CD14-positive monocyte (primary cell): Measurements from ENCODE around the gene IRAK1. TPM values are rescaled to one million over a fixed set of nuclear protein-coding genes. Genes with fewer than 3 reads are reported as not detected.

ENCODE experiments used
- DNase-seq, 3 donors: peaks; one replicate each; pipeline ENCODE4 v3.0.0-alpha.2; 2011 to 2022
- H2AFZ ChIP-seq: 2 replicates; pipeline ENCODE4 v1.6.0; 2012; ENCODE audit warnings: mild to moderate bottlenecking, low read depth, low read length, inconsistent platforms; ENCODE audit not compliant: insufficient read depth, poor library complexity, severe bottlenecking
- H3K27ac ChIP-seq, 2 donors: 1 replicate in 1 of 2; 2 replicates in 1 of 2; pipeline ENCODE4 v1.5.1; 2012 to 2013; ENCODE audit warnings: low read length in 2 of 2, control low read depth in 1 of 2, inconsistent platforms in 1 of 2, low read depth in 1 of 2, mild to moderate bottlenecking in 1 of 2
- H3K27me3 ChIP-seq, 2 donors: one replicate each; pipeline versions ENCODE4 v1.6.0 to v1.6.1; 2011 to 2013; ENCODE audit warnings: low read length in 2 of 2; ENCODE audit not compliant: control insufficient read depth in 2 of 2, insufficient read depth in 2 of 2
- H3K36me3 ChIP-seq, 2 donors: replicated peaks in 1 of 2; 1 replicate in 1 of 2; 2 replicates in 1 of 2; pipeline versions ENCODE4 v1.5.1 to v1.6.1; 2012 to 2013; ENCODE audit warnings: low read length in 2 of 2, control low read depth in 1 of 2, inconsistent platforms in 1 of 2, mild to moderate bottlenecking in 1 of 2; ENCODE audit not compliant: insufficient read depth in 2 of 2, control insufficient read depth in 1 of 2
- H3K4me1 ChIP-seq, 2 donors: 1 replicate in 1 of 2; 2 replicates in 1 of 2; pipeline versions ENCODE4 v1.5.1 to v1.6.1; 2012 to 2013; ENCODE audit warnings: low read length in 2 of 2, control low read depth in 1 of 2, inconsistent platforms in 1 of 2, mild to moderate bottlenecking in 1 of 2, moderate library complexity in 1 of 2; ENCODE audit not compliant: insufficient read depth in 2 of 2, control insufficient read depth in 1 of 2
- H3K4me2 ChIP-seq: replicated peaks from 2 replicates; pipeline ENCODE3; 2012; ENCODE audit warnings: low read length, moderate library complexity, mild to moderate bottlenecking; ENCODE audit not compliant: poor library complexity, severe bottlenecking; ENCODE audit errors: extremely low read depth
- H3K4me3 ChIP-seq, 3 experiments: fragments of 200-600 bp in 1 of 3; sonication (generic) in 1 of 3; replicated peaks in 1 of 3; 1 replicate in 2 of 3; 2 replicates in 1 of 3; pipeline ENCODE4 v1.5.1; 2011 to 2013; ENCODE audit warnings: low read length in 3 of 3, mild to moderate bottlenecking in 3 of 3, control low read depth in 2 of 3, low read depth in 2 of 3, inconsistent platforms in 1 of 3, moderate library complexity in 1 of 3
- H3K79me2 ChIP-seq: 2 replicates; pipeline ENCODE4 v1.6.0; 2012; ENCODE audit warnings: mild to moderate bottlenecking, control low read depth, inconsistent platforms, low read length, moderate library complexity; ENCODE audit not compliant: insufficient read depth
- H3K9ac ChIP-seq: 2 replicates; pipeline ENCODE4 v1.6.0; 2017; ENCODE audit warnings: low read length, mild to moderate bottlenecking; ENCODE audit not compliant: insufficient read depth, poor library complexity, severe bottlenecking
- H3K9me3 ChIP-seq, 2 donors: replicated peaks in 1 of 2; 1 replicate in 1 of 2; 2 replicates in 1 of 2; pipeline versions ENCODE4 v1.5.1 to v1.6.1; 2012 to 2013; ENCODE audit warnings: low read length in 2 of 2, control low read depth in 1 of 2; ENCODE audit not compliant: control insufficient read depth in 1 of 2, insufficient read depth in 1 of 2
- H4K20me1 ChIP-seq: 2 replicates; pipeline ENCODE4 v1.6.0; 2012; ENCODE audit warnings: mild to moderate bottlenecking, low read length, control low read depth, moderate library complexity; ENCODE audit not compliant: insufficient read depth
- H3K27ac Mint-ChIP-seq, 7 donors: one replicate each; pipeline ENCODE4 v1.8.0; 2020; ENCODE audit warnings: mild to moderate bottlenecking in 7 of 7, mixed read lengths in 7 of 7, moderate library complexity in 6 of 7, inconsistent platforms in 2 of 7
- H3K27me3 Mint-ChIP-seq, 3 donors: one replicate each; pipeline ENCODE4 v1.8.0; 2021 to 2022; ENCODE audit warnings: low read depth in 3 of 3, mild to moderate bottlenecking in 3 of 3, mixed read lengths in 3 of 3, moderate library complexity in 3 of 3, inconsistent platforms in 1 of 3
- H3K36me3 Mint-ChIP-seq, 2 donors: one replicate each; pipeline ENCODE4 v1.8.0; 2020; ENCODE audit warnings: mixed read lengths in 2 of 2, inconsistent platforms in 1 of 2, mild to moderate bottlenecking in 1 of 2
- H3K4me1 Mint-ChIP-seq: one replicate; pipeline ENCODE4 v1.8.0; 2020; ENCODE audit warnings: mild to moderate bottlenecking, mixed read lengths
- H3K4me3 Mint-ChIP-seq, 2 donors: one replicate each; pipeline ENCODE4 v1.8.0; 2020; ENCODE audit warnings: mild to moderate bottlenecking in 2 of 2, mixed read lengths in 2 of 2, moderate library complexity in 1 of 2
- H3K9me3 Mint-ChIP-seq, 7 donors: one replicate each; pipeline ENCODE4 v1.8.0; 2020 to 2022; ENCODE audit warnings: mixed read lengths in 7 of 7, mild to moderate bottlenecking in 6 of 7, moderate library complexity in 6 of 7, inconsistent platforms in 2 of 7
- WGBS: methylation state at CpG from one replicate; pipeline ENCODE4 v1.1.5; 2013; ENCODE audit warnings: missing lambda C conversion rate; ENCODE audit not compliant: insufficient coverage; 5-methylcytosine and 5-hydroxymethylcytosine counted together
- intact Hi-C, 2 donors: fragments of 100-400 bp; cut with micrococcal nuclease; formaldehyde crosslinking; loops; one replicate each; pipeline versions ENCODE4 v1.15.0 to v1.15.1; 2023
- polyA plus RNA-seq, 3 donors: library from polyadenylated mRNA; depleted of rRNA in 1 of 3; unstranded in 2 of 3; stranded (reverse) in 1 of 3; fragments of 300-500 nt in 2 of 3; fragments of >200 nt in 1 of 3; fragmentation: Illumina TruSeq in 2 of 3; gene quantifications; 1 replicate in 2 of 3; 2 replicates in 1 of 3; pipeline ENCODE4 v1.2.3, GENCODE V29; 2012 to 2021
- TF ChIP-seq, protein P1 (sequence below): fragments of 200-600 bp; IDR thresholded peaks from one replicate; pipeline ENCODE4 v1.8.0; 2022; ENCODE audit warnings: antibody characterized with exemption, mild to moderate bottlenecking

The IRAK1 gene
- polyA plus RNA-seq, 3 donors, result 47.8 to 109 (median 49.5) TPM

DNA sequence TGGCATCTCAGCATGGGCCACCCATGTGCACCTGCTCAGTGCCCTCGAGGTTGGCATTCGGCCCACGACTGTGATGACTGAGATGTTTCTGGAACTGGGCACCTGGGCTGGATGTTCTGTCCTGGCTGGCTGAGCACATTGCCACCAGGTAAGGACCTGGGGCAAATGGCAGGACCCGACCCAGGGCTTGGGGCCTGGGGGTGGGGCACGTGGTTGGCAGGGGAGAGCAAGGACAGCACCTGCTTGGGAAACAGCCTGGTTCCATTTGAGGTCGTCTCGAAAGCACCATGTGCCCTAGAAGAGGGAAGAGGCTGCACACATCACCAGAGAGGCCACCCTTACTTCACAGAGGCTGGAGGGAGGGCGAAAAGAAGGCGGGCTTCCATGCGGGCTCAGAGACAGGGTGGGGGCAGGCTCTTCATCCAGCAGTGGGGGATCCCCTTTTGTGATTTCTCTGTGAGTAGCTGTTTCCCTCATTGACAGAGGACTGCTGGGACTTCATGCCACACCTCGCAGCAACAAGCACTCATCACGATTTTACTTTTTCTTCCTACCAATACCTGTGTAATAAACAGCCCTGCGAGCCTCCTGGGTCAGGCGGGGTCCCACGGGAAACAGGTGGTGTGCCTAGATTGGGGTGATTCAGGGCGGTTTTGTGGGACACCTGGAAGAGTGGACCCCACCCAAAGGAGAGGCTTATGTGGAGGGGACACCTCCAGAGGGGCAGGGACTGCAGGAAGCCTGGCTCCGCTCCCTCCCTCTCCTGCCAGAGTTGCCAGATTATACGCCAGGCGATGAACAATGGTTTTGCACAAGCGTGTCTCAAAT is 35.1 kb downstream of the IRAK1 start:
- Histone ChIP-seq H3K4me3 (peak overlapping the region in 1 of 3 experiments; percentile 32), H3K27ac (peak overlapping the region; percentile 88 to 92), H4K20me1 (peaks cover 24% of the 10 kb centered on the region), H3K9ac (peak overlapping the region; percentile 45), H2AFZ (no peak overlapping the region), H3K9me3 (no peaks in the 10 kb centered on the region), H3K79me2 (no peaks in the 10 kb centered on the region), H3K4me2 (peak overlapping the region; percentile 29), H3K36me3 (no peaks in the 10 kb centered on the region), H3K4me1 (peaks cover 58 to 61% of the 10 kb centered on the region in 2 donors), H3K27me3 (no peaks in the 10 kb centered on the region)
- 82% methylated on average over 4 of the region's 20 CpGs for WGBS
- peaks cover 0 to 17% (median 0%) of the 10 kb centered on the region in 7 donors for H3K9me3 Mint-ChIP-seq
- TF ChIP-seq, protein P1, sequence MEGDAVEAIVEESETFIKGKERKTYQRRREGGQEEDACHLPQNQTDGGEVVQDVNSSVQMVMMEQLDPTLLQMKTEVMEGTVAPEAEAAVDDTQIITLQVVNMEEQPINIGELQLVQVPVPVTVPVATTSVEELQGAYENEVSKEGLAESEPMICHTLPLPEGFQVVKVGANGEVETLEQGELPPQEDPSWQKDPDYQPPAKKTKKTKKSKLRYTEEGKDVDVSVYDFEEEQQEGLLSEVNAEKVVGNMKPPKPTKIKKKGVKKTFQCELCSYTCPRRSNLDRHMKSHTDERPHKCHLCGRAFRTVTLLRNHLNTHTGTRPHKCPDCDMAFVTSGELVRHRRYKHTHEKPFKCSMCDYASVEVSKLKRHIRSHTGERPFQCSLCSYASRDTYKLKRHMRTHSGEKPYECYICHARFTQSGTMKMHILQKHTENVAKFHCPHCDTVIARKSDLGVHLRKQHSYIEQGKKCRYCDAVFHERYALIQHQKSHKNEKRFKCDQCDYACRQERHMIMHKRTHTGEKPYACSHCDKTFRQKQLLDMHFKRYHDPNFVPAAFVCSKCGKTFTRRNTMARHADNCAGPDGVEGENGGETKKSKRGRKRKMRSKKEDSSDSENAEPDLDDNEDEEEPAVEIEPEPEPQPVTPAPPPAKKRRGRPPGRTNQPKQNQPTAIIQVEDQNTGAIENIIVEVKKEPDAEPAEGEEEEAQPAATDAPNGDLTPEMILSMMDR, result no peak
- peak overlapping the region; percentile 27 to 73 for H3K4me3 Mint-ChIP-seq
- H3K27me3 Mint-ChIP-seq, result peaks cover 0 to 70% (median 2%) of the 10 kb centered on the region in 3 donors
- H3K36me3 Mint-ChIP-seq, result peaks cover 5 to 6% of the 10 kb centered on the region in 2 donors
- peaks cover 55% of the 10 kb centered on the region for H3K4me1 Mint-ChIP-seq
- intact Hi-C loops, result no loop called here
- peak overlapping the region; percentile 89 to 99 (median 96) for H3K27ac Mint-ChIP-seq
- DNase-seq, result peak in 2 of 3 donors; percentile 61 to 62

DNA sequence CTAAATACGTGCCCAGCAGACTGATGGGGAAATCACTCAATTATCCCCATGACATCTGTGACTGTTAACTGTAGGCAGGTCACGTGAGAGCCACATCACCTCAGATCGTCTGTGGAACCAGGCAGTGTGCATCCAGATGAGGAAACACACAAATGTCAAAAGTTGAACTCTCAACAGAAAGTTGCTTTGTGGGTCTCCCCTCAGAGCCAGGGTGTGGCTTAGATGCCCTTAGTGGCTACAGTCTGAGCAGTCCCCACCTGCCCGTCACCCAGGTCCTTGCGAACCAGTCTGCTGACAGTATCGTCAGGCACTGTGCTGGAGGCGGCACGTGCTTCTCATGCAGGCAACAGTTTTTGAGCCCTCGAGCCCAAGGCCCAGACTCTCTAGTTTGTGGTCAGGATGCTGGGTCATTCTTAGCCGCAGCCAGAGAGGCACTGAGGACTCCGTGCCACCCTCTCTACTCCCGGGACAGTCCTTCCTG is 36.3 kb downstream of the IRAK1 start:
- Mint-ChIP-seq H3K4me3 (peak overlapping the region in 1 of 2 donors; percentile 47), H3K27ac (peak overlapping the region; percentile 89 to 99 (median 96)), H3K27me3 (peaks cover 0 to 69% (median 2%) of the 10 kb centered on the region in 3 donors), H3K4me1 (peaks cover 55% of the 10 kb centered on the region), H3K9me3 (peaks cover 0 to 22% (median 0%) of the 10 kb centered on the region in 7 donors), H3K36me3 (peaks cover 5 to 6% of the 10 kb centered on the region in 2 donors)
- Histone ChIP-seq H3K79me2 (no peaks in the 10 kb centered on the region), H3K36me3 (no peaks in the 10 kb centered on the region), H3K9me3 (no peaks in the 10 kb centered on the region), H3K4me3 (no peak overlapping the region), H3K4me1 (peaks cover 58 to 61% of the 10 kb centered on the region in 2 donors), H3K27ac (peak overlapping the region; percentile 88 to 92), H4K20me1 (peaks cover 24% of the 10 kb centered on the region), H3K9ac (peak overlapping the region; percentile 45), H3K27me3 (no peaks in the 10 kb centered on the region), H2AFZ (no peak overlapping the region), H3K4me2 (no peak overlapping the region)
- DNase-seq, result peak; percentile 85 to 96 (median 92)
- WGBS, result 5% methylated on average over 5 of the region's 12 CpGs
- TF ChIP-seq, protein P1, result no peak
- intact Hi-C loops, result no loop called here
